ENCODE data around the gene ASB16.
A peak's percentile ranks its signal among the peaks of the same experiment; 100 is the strongest.
"Not testable (repeated sequence)": the region's sequence is repeated elsewhere in the genome, so short reads cannot be mapped to it uniquely, and the experiment has no call there.

The ASB16 gene, protein sequence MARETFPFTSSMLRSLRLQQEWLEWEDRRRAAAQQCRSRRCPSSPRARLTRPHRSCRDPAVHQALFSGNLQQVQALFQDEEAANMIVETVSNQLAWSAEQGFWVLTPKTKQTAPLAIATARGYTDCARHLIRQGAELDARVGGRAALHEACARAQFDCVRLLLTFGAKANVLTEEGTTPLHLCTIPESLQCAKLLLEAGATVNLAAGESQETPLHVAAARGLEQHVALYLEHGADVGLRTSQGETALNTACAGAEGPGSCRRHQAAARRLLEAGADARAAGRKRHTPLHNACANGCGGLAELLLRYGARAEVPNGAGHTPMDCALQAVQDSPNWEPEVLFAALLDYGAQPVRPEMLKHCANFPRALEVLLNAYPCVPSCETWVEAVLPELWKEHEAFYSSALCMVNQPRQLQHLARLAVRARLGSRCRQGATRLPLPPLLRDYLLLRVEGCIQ

DNA sequence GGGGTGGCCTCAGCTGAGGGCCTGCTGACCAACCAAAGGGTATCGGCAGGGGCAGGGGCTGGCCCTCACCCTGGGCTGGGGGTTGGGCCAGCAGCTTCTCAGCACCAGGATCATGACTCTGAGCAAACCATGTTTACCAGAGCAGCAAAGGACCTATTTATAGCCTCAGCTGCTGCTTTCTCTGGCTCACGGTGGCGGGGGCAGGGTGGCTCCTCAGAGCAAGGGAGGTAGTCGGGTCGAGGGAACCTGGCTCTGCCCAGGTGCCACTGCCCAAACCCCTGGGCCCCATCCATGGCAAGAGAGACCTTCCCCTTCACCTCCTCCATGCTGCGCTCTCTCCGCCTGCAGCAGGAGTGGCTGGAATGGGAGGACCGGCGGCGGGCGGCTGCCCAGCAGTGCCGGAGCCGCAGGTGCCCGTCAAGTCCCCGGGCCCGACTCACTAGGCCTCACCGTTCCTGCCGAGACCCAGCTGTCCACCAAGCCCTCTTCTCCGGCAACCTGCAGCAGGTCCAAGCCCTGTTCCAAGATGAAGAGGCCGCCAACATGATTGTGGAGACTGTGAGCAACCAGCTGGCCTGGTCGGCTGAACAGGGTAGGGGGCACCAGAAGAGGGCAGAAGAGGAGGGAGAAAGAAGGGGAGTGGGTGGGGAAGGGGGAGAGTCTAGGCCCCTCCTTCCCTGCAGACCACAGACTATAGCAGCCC lies at the start of gene ASB16:
Gene ASB16, plus strand, starts transcription at position 206 of the 703 bp plus-strand sequence. Its CDS starts 86 bp downstream, at position 292.
- TF ChIP-seq JUND (IDR thresholded peaks at IDR 0.05; ENCODE audit: low read depth) = no peak
- DNase-seq (ENCODE audit: low read depth in 1 of 2, low spot score in 1 of 2) = no peak
- in situ Hi-C loops (cut with HindIII; ENCODE audit: low pct_unique_long_range_greater_than_20kb, low sequenced_read_pairs) = no loop called here

GRCh38 chr17:44120851-44121605 lies 49.5 kb upstream of the ASB16 start:
- in situ Hi-C loops (cut with HindIII; ENCODE audit: low pct_unique_long_range_greater_than_20kb, low sequenced_read_pairs) = no loop called here
- DNase-seq (ENCODE audit: low read depth in 1 of 2, low spot score in 1 of 2) = no peak
- TF ChIP-seq JUND (IDR thresholded peaks at IDR 0.05; ENCODE audit: low read depth) = no peak

DNA sequence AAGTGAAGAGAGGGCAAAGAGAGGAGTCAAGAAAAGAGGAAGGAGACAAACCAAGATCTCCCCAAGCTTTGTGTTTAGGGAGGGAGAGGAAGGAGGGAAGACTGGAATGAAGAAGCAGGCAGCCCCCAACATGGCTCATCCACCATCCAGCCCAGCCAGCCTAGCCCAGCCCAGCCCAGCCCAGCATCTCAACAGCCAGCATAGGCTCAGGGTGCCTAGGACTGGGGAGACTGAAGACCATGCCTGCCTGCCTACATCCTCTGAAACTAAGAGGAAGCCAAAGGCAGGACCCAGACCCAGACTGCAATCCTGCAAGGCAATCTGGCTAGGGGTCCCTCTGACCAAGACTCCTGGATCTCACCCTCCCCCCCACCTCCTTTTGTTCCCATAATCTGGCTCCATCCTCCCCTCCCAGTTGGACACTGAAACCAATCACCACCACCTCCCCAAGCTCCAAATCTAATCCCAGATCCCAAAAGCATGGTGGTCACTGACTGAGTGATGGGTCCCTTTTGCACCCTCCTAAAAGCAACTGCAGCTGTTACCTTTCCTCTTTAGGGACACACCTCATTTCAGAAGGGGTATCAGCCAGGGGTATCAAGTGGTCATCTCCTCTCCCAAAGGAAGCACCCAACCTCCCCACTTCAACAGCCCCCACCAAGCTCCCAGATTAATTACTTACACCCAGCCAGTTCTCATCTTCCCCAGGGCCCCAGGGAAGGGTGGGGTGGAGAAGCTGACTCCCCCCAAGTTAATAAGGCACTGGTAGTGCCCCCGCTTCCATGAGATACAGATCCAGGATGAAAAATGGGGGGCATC lies 48.3 kb upstream of the ASB16 start:
- DNase-seq (ENCODE audit: low read depth in 1 of 2, low spot score in 1 of 2) = no peak
- in situ Hi-C loops (cut with HindIII; ENCODE audit: low pct_unique_long_range_greater_than_20kb, low sequenced_read_pairs) = no loop called here
- TF ChIP-seq JUND (IDR thresholded peaks at IDR 0.05; ENCODE audit: low read depth) = no peak

DNA sequence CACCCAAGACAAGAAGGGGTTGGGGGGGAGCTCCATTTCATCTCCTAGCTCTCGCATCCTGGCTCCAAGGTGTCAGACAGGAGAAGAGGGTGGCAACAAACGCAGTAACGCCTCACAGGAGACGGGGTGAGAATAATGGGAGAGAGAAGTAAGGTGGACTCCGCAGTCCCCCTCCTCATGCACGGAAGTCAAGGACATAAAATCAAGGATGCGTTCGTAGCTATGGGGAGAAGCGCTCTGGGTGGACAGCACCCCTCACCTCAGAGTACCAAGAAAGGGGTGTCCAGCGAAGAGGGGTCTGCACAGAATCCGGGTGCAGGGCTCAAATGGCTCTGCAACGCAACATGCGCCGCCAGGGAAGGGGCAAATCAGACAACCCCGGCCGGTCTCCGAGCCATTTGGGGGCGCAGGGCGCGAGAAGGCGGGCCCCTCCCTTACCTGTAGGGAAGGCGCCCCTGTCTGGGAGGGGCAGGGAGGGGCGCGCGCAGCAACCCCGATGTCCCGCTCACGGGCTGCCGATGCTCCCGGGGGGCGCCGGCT lies 47.6 kb upstream of the ASB16 start:
- no peak for TF ChIP-seq JUND (IDR thresholded peaks at IDR 0.05; ENCODE audit: low read depth)
- in situ Hi-C loops (cut with HindIII; ENCODE audit: low pct_unique_long_range_greater_than_20kb, low sequenced_read_pairs) = no loop called here
- DNase-seq (ENCODE audit: low read depth in 1 of 2, low spot score in 1 of 2) = no peak

GRCh38 chr17:44123356-44124117 lies 47.0 kb upstream of the ASB16 start, which contains the start of gene HDAC5:
TSS of gene HDAC5 (minus strand) at chr17:44123641. CDS start at chr17:44117515, 6,126 bp downstream.
- in situ Hi-C loops (cut with HindIII; ENCODE audit: low pct_unique_long_range_greater_than_20kb, low sequenced_read_pairs) = no loop called here
- peak; percentile 87 to 98 for DNase-seq (ENCODE audit: low read depth in 1 of 2, low spot score in 1 of 2)
- TF ChIP-seq JUND (IDR thresholded peaks at IDR 0.05; ENCODE audit: low read depth) = no peak

DNA sequence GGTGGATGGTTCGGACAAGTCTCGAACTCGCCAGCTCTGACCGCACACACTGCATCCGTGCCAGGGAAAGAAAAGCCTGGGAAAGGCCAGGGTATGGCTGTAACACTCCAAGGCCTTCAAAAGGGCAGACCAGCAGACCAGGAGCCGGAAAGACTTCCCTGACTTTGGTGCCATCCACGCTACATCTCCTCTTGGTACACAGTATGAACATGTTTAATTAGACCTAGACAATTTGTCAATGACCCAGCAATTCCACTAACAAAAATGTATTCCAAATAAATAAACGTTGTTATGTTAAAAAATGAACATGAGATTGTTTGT lies 46.4 kb upstream of the ASB16 start:
- in situ Hi-C loops (cut with HindIII; ENCODE audit: low pct_unique_long_range_greater_than_20kb, low sequenced_read_pairs) = no loop called here
- no peak for DNase-seq (ENCODE audit: low read depth in 1 of 2, low spot score in 1 of 2)
- no peak for TF ChIP-seq JUND (IDR thresholded peaks at IDR 0.05; ENCODE audit: low read depth)

DNA sequence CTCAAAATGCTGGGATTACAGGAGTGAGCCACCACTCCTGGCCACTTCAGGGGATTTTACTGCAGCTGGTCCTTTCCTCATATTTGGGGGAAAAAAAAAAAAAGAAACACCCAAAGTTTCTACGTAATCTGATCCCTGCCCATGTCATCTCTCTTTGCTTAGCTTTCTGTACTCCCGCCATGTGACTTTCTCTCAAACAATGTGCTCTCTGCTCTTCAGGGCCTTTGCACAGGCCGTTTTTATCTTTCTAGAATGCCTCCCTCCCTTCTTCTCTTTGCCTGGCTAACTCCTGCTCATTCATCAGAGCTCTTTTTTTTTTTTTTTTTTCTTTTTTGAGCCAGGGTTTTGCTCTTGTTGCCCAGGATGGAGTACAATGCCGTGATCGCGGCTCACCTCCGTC lies 42.1 kb upstream of the ASB16 start:
- no peak for DNase-seq (ENCODE audit: low read depth in 1 of 2, low spot score in 1 of 2)
- in situ Hi-C loops (cut with HindIII; ENCODE audit: low pct_unique_long_range_greater_than_20kb, low sequenced_read_pairs) = no loop called here
- TF ChIP-seq JUND (IDR thresholded peaks at IDR 0.05; ENCODE audit: low read depth) = no peak

- no peak for DNase-seq (ENCODE audit: low read depth in 1 of 2, low spot score in 1 of 2)
- TF ChIP-seq JUND (IDR thresholded peaks at IDR 0.05; ENCODE audit: low read depth) = no peak
- in situ Hi-C loops (cut with HindIII; ENCODE audit: low pct_unique_long_range_greater_than_20kb, low sequenced_read_pairs) = no loop called here
Observed at GRCh38 chr17:44130693-44131349, 39.7 kb upstream of the ASB16 start.

DNA sequence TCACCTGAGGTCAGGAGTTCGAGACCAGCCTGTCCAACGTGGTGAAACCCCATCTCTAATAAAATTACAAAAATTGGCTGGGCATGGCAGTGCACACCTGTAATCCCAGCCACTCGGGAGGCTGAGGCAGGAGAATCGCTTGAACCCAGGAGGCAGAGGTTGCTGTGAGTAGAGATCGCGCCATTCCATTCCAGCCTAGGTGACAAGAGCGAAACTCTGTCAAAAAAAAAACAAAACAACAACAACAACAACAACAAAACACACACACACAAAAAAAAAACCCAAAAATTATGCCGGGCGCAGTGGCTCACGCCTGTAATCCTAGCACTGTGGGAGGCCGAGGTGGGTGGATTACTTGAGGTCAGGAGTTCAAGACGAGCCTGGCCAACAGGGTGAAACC lies 39.1 kb upstream of the ASB16 start:
- in situ Hi-C loops (cut with HindIII; ENCODE audit: low pct_unique_long_range_greater_than_20kb, low sequenced_read_pairs) = not testable (repeated sequence)

DNA sequence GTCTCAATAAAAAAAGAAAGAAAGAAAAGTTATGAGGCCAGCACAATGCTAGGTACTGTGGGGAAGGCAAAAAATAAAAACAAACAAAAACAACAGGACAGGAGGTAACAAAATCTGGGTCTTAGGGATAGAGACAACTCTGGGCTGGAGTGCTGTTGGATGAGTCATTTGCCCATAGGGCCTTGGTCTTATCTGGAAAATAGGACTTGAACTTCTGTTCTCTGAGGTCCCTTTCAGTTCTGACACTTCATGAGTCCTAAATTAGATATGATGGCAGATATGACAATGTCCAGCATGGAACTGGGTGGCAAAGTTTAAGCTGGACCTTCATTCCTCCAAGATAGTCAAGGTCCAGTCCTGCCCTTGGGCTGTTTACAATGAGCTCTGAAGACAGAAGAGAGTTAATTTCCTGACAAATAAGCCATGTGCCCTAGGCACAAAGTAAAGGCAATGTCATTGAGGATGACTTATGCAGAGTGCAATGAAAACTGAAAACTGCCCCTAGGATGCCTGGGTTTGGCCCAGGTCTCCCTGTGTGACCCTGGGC lies 38.2 kb upstream of the ASB16 start:
- peak in 1 of 2 experiments; percentile 69 for DNase-seq (ENCODE audit: low read depth in 1 of 2, low spot score in 1 of 2)
- no peak for TF ChIP-seq JUND (IDR thresholded peaks at IDR 0.05; ENCODE audit: low read depth)
- in situ Hi-C loops (cut with HindIII; ENCODE audit: low pct_unique_long_range_greater_than_20kb, low sequenced_read_pairs) = no loop called here

More for the DNA sequence above, 39.1 kb upstream of the ASB16 start:
- DNase-seq (ENCODE audit: low read depth in 1 of 2, low spot score in 1 of 2) = not testable (repeated sequence)

Measured in T47D (cell line).